GM18519 (cell line): ENCODE measurements around the gene C5orf47.

ENCODE experiments used
- ATAC-seq: cut with Tn5 transposase; IDR thresholded peaks from one replicate; pipeline ENCODE4 v1.9.1; 2021; ENCODE audit warnings: mild to moderate bottlenecking, moderate library complexity; ENCODE audit not compliant: unreplicated experiment, low FRiP score

Gene C5orf47

GRCh38 chr5:173988554-173989431 is at the start of gene C5orf47:
Gene C5orf47, plus strand, starts transcription at chr5:173989170. Its CDS starts 94 bp downstream, at chr5:173989264.
- no peak for ATAC-seq

DNA sequence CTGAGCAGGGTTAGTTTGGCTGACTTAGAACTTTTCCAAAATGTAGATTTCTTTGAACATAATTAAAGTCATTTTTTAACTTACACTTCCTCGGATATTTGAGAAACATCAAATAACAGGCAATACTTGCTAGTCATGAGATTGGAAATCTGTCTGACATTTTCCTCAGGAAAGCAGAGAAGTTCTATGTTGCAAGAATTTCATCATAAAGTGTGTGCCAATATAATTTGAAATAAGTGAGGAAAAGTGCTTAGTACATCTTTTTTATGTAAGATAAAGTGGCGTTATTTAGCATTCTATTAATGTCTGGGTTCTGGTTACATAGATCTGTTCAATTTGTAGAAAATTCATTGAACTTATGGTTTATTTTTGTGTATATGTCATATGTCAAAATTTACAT is 48.7 kb upstream of the C5orf47 start:
- no peak for ATAC-seq

- no peak for ATAC-seq
These were observed 47.9 kb upstream of the C5orf47 start for GRCh38 chr5:173941102-173941501.

- ATAC-seq: no peak
These were observed 47.1 kb upstream of the C5orf47 start for GRCh38 chr5:173941758-173942401.

DNA sequence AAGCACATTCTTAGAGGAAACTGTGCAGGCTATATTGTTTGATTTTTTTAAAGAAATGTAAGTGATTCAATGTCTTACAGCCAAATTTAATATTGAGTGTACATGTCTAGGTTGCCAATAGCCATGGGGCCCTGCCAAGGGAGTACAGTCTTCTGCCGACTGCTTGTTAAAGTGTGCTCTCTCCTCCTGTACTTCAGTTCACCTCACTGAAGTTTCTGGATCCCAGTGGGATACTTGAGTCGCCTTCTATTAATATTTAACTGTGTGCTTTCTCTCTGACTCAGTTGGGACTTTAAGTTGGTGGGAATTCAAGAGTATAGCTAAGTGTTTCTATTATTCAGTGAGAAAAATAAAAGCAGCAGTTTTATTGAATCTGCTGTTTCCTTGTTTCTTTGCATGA is 44.5 kb upstream of the C5orf47 start:
- ATAC-seq: no peak

- no peak for ATAC-seq
These were observed 43.8 kb upstream of the C5orf47 start for GRCh38 chr5:173945160-173945559.

DNA sequence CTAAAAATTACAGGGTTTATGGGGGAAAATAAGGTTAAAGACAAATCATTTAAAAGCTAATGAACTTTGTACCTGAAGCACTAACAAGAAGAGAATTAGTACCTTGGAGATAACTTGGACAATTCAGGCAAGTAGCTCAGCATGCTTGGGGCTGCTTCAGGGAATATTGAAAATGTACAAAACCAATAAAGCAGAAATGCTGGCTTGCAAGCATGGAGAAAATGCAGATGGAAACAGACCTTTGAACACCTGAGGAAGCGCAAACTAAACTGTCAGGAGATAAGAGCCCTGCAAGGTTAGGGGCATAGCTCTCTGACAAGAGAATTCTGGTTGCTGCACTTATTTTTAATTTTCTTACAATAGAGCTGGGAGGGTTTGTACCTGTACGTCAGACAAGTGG is 42.6 kb upstream of the C5orf47 start:
- ATAC-seq: no peak

- ATAC-seq: no peak
These were observed 38.1 kb upstream of the C5orf47 start for GRCh38 chr5:173950829-173951228.

DNA sequence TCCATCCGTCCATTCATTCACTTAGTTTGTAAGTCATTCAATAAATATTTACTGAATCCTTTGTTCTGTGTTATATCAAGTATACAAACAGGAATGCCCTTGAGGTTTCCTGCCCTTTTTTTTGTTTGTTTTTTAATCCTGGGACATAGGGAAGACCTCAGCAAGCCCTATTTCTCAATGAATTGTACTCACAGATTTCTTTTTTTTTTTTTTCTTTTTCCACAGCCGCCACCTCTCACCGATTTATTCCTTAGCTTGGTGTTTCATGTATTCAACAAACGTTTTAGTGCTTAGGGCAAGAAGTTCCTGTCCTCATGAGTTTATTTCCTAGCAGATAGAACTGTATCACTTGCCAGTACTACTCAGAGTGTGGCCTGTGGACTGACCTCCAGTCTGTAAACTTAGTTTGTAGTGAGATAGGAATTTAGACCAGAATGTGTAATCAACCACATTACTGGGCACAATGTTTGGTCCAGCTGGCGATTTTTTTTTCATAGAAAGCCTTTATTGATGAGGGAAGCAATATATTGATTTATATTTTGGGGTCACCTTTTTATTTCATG is 35.4 kb upstream of the C5orf47 start:
- ATAC-seq: no peak

DNA sequence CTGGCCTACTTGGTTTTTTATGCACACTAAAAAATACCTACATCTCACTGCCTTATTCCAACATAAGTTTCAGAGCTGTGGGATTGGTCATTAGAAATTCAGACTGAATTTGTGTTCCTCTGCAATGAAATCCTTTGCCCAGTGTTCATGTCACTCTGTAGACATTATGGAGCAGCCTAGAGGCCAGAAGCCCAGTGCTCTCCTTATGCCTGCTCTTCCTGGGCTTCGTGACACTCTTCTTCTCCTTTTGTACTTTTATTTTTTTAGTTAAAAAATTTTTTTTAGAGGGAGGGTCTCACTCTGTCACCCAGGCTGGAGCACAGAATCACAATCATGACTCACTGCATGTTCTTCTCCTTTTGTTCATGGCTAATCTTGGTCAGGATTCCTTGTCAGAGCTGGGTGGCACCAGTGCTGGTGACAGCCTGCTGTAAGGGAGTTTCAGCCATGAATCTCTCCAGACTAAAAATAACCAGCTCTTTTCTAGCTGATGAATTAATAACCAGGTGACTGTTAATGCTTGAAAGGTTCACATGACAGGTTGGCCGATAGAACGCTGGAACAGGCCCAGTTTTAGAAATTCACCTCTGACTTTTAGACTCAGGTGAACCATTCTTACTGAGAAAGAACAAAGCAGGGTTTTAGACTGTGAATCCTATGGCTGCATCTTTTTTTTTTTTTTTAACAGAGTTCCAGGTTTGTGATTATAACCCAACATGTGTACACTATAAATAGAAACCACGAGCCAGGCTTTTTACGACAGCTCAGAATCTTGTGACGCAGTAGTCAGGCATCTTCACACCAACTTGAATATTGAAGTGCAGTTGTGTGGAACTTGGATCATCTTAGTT is 34.1 kb upstream of the C5orf47 start:
- no peak for ATAC-seq

GRCh38 chr5:173960986-173961385 is 28.0 kb upstream of the C5orf47 start:
- ATAC-seq: no peak

GRCh38 chr5:173961418-173961817 is 27.6 kb upstream of the C5orf47 start:
- no peak for ATAC-seq

- no peak for ATAC-seq
These were observed 26.5 kb upstream of the C5orf47 start for GRCh38 chr5:173962436-173962972.

GRCh38 chr5:173963182-173963838 is 25.7 kb upstream of the C5orf47 start:
- ATAC-seq: no peak

- ATAC-seq: no peak
These were observed 25.0 kb upstream of the C5orf47 start for GRCh38 chr5:173963867-173964441.

GRCh38 chr5:173964506-173964905 is 24.5 kb upstream of the C5orf47 start:
- ATAC-seq: no peak

DNA sequence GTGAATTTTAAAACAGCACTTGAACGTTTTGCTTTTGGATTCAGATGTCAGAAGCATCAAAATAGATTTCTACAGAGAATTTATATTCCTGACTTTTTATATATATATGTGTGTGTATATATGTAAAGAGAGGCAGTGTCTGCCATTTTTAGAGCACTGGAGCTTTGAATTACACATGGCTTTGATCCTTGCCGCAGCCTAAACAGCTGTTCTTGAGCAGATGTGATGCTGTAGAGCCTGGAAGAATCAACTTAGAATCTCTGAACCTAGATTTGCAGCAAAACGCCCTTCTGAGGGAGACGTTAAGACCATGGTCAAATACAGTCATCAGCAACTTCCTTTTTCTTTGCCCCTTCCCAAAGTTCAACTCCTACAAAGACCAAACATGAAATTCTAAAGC is 21.7 kb upstream of the C5orf47 start:
- ATAC-seq: no peak

DNA sequence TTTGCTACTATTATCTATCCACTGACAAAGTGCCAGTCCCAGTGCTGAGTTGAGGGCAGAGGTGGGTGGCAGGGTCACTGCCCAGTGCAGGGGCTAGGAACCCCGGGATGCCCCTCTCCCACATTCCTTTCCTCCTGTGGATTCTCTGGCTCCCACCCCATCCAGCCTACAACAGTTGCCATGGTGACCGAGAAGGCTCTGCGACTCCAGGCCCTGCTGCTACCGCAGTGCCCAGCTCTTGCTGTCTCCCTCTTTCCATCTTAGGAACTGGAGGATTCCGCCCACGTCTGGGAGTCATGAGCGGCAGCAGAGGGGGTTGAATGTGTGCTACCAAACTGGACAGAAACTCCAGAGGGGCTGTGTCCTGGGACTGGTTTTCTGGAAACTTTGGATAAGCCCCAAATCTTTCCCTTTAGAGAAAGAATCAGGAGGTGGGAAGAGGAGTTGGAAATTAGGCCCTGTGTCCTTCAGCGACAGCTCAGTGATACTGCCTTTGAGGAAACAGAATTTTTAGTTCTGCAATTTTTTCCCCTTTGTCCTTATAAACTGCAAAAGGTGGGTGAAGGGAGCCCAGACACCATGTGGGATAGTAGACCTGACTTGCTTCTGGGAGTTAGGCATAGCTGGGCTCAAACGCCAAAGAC is 20.7 kb upstream of the C5orf47 start:
- no peak for ATAC-seq
